ENCODE data around the gene HOXC12.

The HOXC12 gene

DNA sequence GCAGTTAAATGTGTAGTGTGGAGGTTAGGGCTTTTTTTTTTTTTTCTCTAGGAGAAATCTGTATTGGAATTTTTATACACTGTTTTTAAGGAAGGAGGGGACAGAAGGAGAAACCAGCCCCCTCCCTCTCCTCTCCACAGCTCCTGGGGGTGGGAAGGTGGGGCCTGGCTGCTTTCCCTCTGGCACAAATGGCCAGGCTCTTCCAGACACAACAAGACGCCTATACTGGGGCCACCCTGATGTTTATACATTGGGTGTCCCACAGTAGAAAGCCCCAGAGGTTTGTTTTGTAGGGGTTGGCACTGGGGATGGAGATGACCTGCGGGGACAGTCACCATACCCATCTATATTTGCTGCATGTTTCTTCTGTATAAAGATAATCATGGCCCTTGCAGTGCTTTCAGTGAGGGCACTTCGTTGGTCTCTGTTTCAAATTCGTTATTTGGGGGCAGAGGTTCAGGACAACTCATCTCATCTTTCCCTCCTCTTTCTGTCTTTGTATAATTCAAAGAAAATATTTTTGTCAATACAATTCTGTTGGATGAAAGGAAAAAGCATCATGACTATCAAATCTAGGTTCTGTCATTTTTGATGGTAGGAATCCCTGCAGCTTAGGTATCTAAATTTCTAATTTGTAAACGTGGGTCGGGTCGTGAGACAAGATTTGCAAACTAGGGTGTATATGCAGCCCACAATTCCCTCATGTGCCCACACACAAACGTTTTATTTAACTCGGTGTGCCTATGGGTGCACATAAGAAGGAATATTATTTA lies 22.3 kb downstream of the HOXC12 start:
- peaks cover 89% of the 10 kb centered on the region for H3K27me3 ChIP-seq (ENCODE audit: insufficient read depth, poor library complexity, severe bottlenecking)
- ATAC-seq (ENCODE audit: low read depth) (no peak), DNase-seq (ENCODE audit: low spot score) (no peak)
- no peak overlapping the region for H3K27ac ChIP-seq (ENCODE audit: poor library complexity, severe bottlenecking)
- TF ChIP-seq CTCF (IDR thresholded peaks at IDR 0.05; ENCODE audit: poor library complexity, severe bottlenecking), result no peak
- no peaks in the 10 kb centered on the region for H3K36me3 ChIP-seq (ENCODE audit: low read depth)
- no peak overlapping the region for H3K4me3 ChIP-seq (ENCODE audit: severe bottlenecking)
- no peaks in the 10 kb centered on the region for H3K9me3 ChIP-seq (ENCODE audit: severe bottlenecking)
- H3K4me1 ChIP-seq (ENCODE audit: insufficient read depth, poor library complexity, severe bottlenecking), result peaks cover 6% of the 10 kb centered on the region

- Histone ChIP-seq H3K27ac (ENCODE audit: poor library complexity, severe bottlenecking) (no peak overlapping the region), H3K36me3 (ENCODE audit: low read depth) (no peaks in the 10 kb centered on the region), H3K27me3 (ENCODE audit: insufficient read depth, poor library complexity, severe bottlenecking) (peaks cover 89% of the 10 kb centered on the region), H3K9me3 (ENCODE audit: severe bottlenecking) (no peaks in the 10 kb centered on the region), H3K4me3 (ENCODE audit: severe bottlenecking) (no peak overlapping the region), H3K4me1 (ENCODE audit: insufficient read depth, poor library complexity, severe bottlenecking) (peaks cover 6% of the 10 kb centered on the region)
- TF ChIP-seq CTCF (IDR thresholded peaks at IDR 0.05; ENCODE audit: poor library complexity, severe bottlenecking), result no peak
- DNase-seq (ENCODE audit: low spot score) (no peak), ATAC-seq (ENCODE audit: low read depth) (no peak)
These were observed 23.1 kb downstream of the HOXC12 start for GRCh38 chr12:53977596-53978445.

- H3K27ac ChIP-seq (ENCODE audit: poor library complexity, severe bottlenecking), result no peak overlapping the region
- H3K36me3 ChIP-seq (ENCODE audit: low read depth), result no peaks in the 10 kb centered on the region
- H3K4me3 ChIP-seq (ENCODE audit: severe bottlenecking), result no peak overlapping the region
- no peak for TF ChIP-seq CTCF (IDR thresholded peaks at IDR 0.05; ENCODE audit: poor library complexity, severe bottlenecking)
- H3K27me3 ChIP-seq (ENCODE audit: insufficient read depth, poor library complexity, severe bottlenecking), result peaks cover 89% of the 10 kb centered on the region
- no peak for DNase-seq (ENCODE audit: low spot score)
- H3K4me1 ChIP-seq (ENCODE audit: insufficient read depth, poor library complexity, severe bottlenecking), result peaks cover 6% of the 10 kb centered on the region
- peak; percentile 32; the same call in 1 of the 3 replicates for ATAC-seq (ENCODE audit: low read depth)
- no peaks in the 10 kb centered on the region for H3K9me3 ChIP-seq (ENCODE audit: severe bottlenecking)
These were observed 24.0 kb downstream of the HOXC12 start for GRCh38 chr12:53978477-53979356.

- DNase-seq (ENCODE audit: low spot score) (no peak), ATAC-seq (ENCODE audit: low read depth) (no peak)
- H3K27ac ChIP-seq (ENCODE audit: poor library complexity, severe bottlenecking), result no peak overlapping the region
- no peaks in the 10 kb centered on the region for H3K36me3 ChIP-seq (ENCODE audit: low read depth)
- no peak overlapping the region for H3K4me3 ChIP-seq (ENCODE audit: severe bottlenecking)
- TF ChIP-seq CTCF (IDR thresholded peaks at IDR 0.05; ENCODE audit: poor library complexity, severe bottlenecking), result no peak
- H3K9me3 ChIP-seq (ENCODE audit: severe bottlenecking), result no peaks in the 10 kb centered on the region
- H3K4me1 ChIP-seq (ENCODE audit: insufficient read depth, poor library complexity, severe bottlenecking), result peaks cover 6% of the 10 kb centered on the region
- H3K27me3 ChIP-seq (ENCODE audit: insufficient read depth, poor library complexity, severe bottlenecking), result peaks cover 84% of the 10 kb centered on the region
These were observed 25.6 kb downstream of the HOXC12 start for GRCh38 chr12:53980104-53980801.
